Keratinocyte (primary cell): ENCODE results near the gene CMTM8. TPM values are rescaled to one million over a fixed set of nuclear protein-coding genes. Genes with fewer than 3 reads are reported as not detected.

Source experiments
- DNase-seq: peaks from one replicate; pipeline ENCODE4 v3.0.0-alpha.2; 2011; ENCODE audit warnings: low read depth, missing footprints, low spot score
- FAIRE-seq: peaks from 2 replicates; lab custom pipeline; 2011; peaks lifted over from hg19 to GRCh38; lab: Jason Lieb, UNC
- H2AFZ ChIP-seq: 2 replicates; pipeline ENCODE4 v1.6.0; 2012; ENCODE audit warnings: low read length, control low read depth, inconsistent platforms; ENCODE audit not compliant: control insufficient read depth
- H3K27ac ChIP-seq: 2 replicates; pipeline ENCODE4 v1.5.1; 2011; ENCODE audit warnings: low read length; ENCODE audit not compliant: control insufficient read depth, insufficient read depth
- H3K27me3 ChIP-seq: 3 replicates; pipeline ENCODE4 v1.6.0; 2011; ENCODE audit warnings: low read length; ENCODE audit not compliant: control insufficient read depth, insufficient read depth; ENCODE audit errors: extremely low read depth
- H3K36me3 ChIP-seq, 2 experiments: 2 replicates in 1 of 2; 3 replicates in 1 of 2; pipeline ENCODE4 v1.5.1; 2011; ENCODE audit warnings: low read length in 2 of 2, mild to moderate bottlenecking in 1 of 2; ENCODE audit not compliant: control insufficient read depth in 2 of 2, insufficient read depth in 2 of 2; ENCODE audit errors: extremely low read depth in 1 of 2
- H3K4me1 ChIP-seq: 3 replicates; pipeline ENCODE4 v1.5.1; 2011; ENCODE audit warnings: low read length; ENCODE audit not compliant: control insufficient read depth, insufficient read depth; ENCODE audit errors: extremely low read depth
- H3K4me2 ChIP-seq: 3 replicates; pipeline ENCODE4 v1.6.0; 2011; ENCODE audit warnings: low read depth, low read length; ENCODE audit not compliant: control insufficient read depth, insufficient read depth; ENCODE audit errors: extremely low read depth
- H3K4me3 ChIP-seq, 3 experiments: fragments of 200-600 bp in 1 of 3; sonication (generic) in 1 of 3; 2 replicates in 2 of 3; 3 replicates in 1 of 3; pipeline ENCODE4 v1.5.1; 2011 to 2016; ENCODE audit warnings: low read length in 3 of 3, mild to moderate bottlenecking in 3 of 3, control low read depth in 2 of 3, inconsistent platforms in 1 of 3, low read depth in 1 of 3, mixed read lengths in 1 of 3, mixed run types in 1 of 3, moderate library complexity in 1 of 3; ENCODE audit not compliant: control insufficient read depth in 2 of 3, insufficient read depth in 2 of 3; ENCODE audit errors: extremely low read depth in 1 of 3
- H3K79me2 ChIP-seq: 2 replicates; pipeline ENCODE4 v1.6.0; 2012; ENCODE audit warnings: low read length; ENCODE audit not compliant: control insufficient read depth, insufficient read depth
- H3K9ac ChIP-seq: 3 replicates; pipeline ENCODE4 v1.6.0; 2011; ENCODE audit warnings: low read length; ENCODE audit not compliant: control insufficient read depth, insufficient read depth; ENCODE audit errors: extremely low read depth
- H3K9me1 ChIP-seq: 3 replicates; pipeline ENCODE4 v1.6.0; 2011; ENCODE audit warnings: low read length; ENCODE audit not compliant: control insufficient read depth, insufficient read depth; ENCODE audit errors: extremely low read depth
- H3K9me3 ChIP-seq: 2 replicates; pipeline ENCODE4 v1.5.1; 2012; ENCODE audit warnings: low read depth, low read length; ENCODE audit not compliant: control insufficient read depth
- H4K20me1 ChIP-seq: 3 replicates; pipeline ENCODE4 v1.6.0; 2011; ENCODE audit warnings: low read length; ENCODE audit not compliant: control insufficient read depth, insufficient read depth; ENCODE audit errors: extremely low read depth
- CTCF ChIP-seq, 3 experiments: IDR thresholded peaks in 1 of 3; conservative IDR thresholded peaks in 1 of 3; optimal IDR thresholded peaks in 1 of 3; 2 replicates in 2 of 3; 3 replicates in 1 of 3; pipeline versions ENCODE3 to v1.5.1; 2011; ENCODE audit warnings: low read length in 3 of 3, mild to moderate bottlenecking in 3 of 3, moderate library complexity in 2 of 3, control low read depth in 1 of 3, inconsistent platforms in 1 of 3; ENCODE audit not compliant: insufficient read depth in 2 of 3; ENCODE audit errors: extremely low read depth in 1 of 3
- EZH2 ChIP-seq: IDR thresholded peaks from one replicate; pipeline ENCODE4 v1.6.1; 2012; ENCODE audit warnings: inconsistent platforms, mild to moderate bottlenecking, low read length, moderate library complexity
- dilution Hi-C: fragments of 300-500 bp; cut with MboI; formaldehyde crosslinking; loops from one replicate; pipeline ENCODE4 v1.7.0; 2020; ENCODE audit warnings: low sequenced_read_pairs; ENCODE audit not compliant: extremely low pct_ligation_motif_present
- polyA plus RNA-seq, 5 experiments: library from polyadenylated mRNA; depleted of rRNA in 3 of 5; stranded (reverse) in 3 of 5; stranded (forward) in 1 of 5; unstranded in 1 of 5; fragments of >200 nt; gene quantifications; 1 replicate in 1 of 5; 2 replicates in 3 of 5; 3 replicates in 1 of 5; pipeline versions ENCODE4 v1.2.1 to v1.2.3, GENCODE V29; 2011 to 2012; ENCODE audit warnings: missing spikeins in 2 of 5, low read depth in 1 of 5, low replicate concordance in 1 of 5

Gene CMTM8
- polyA plus RNA-seq, 1 donor (not counting 4 experiments of a cell fraction or from before 2014, with no cell fraction given), result 1.6 TPM

GRCh38 chr3:32355751-32356291 is 117.3 kb downstream of the CMTM8 start:
- H3K9me3 ChIP-seq, result no peaks in the 10 kb centered on the region
- FAIRE-seq, result no peak
- no peak overlapping the region for H3K27ac ChIP-seq

GRCh38 chr3:32359766-32360492 is 121.4 kb downstream of the CMTM8 start:
- Histone ChIP-seq H3K9ac (no peak overlapping the region), H3K4me1 (peaks cover 7% of the 10 kb centered on the region), H3K4me3 (no peak overlapping the region), H3K27ac (no peak overlapping the region), H3K79me2 (no peaks in the 10 kb centered on the region), H3K36me3 (no peaks in the 10 kb centered on the region), H3K4me2 (no peak overlapping the region), H2AFZ (no peak overlapping the region), H4K20me1 (no peaks in the 10 kb centered on the region), H3K9me3 (no peaks in the 10 kb centered on the region), H3K27me3 (no peaks in the 10 kb centered on the region), H3K9me1 (no peaks in the 10 kb centered on the region)
- FAIRE-seq (no peak), DNase-seq (no peak)
- TF ChIP-seq CTCF (optimal IDR thresholded peaks at IDR 0.05 in 1 of 3, IDR thresholded peaks at IDR 0.05 in 1 of 3, conservative IDR thresholded peaks at IDR 0.05 in 1 of 3; ENCODE audit: extremely low read depth in 1 of 3, insufficient read depth in 2 of 3, low read length in 3 of 3) (no peak), EZH2 (no peak)
- dilution Hi-C loops, result no loop called here

More at GRCh38 chr3:32355751-32356291, 117.3 kb downstream of the CMTM8 start:
- dilution Hi-C loops, result no loop called here
- TF ChIP-seq CTCF (optimal IDR thresholded peaks at IDR 0.05 in 1 of 3, IDR thresholded peaks at IDR 0.05 in 1 of 3, conservative IDR thresholded peaks at IDR 0.05 in 1 of 3; ENCODE audit: extremely low read depth in 1 of 3, insufficient read depth in 2 of 3, low read length in 3 of 3) (no peak), EZH2 (no peak)
- H3K36me3 ChIP-seq, result no peaks in the 10 kb centered on the region
- H2AFZ ChIP-seq, result no peak overlapping the region
- DNase-seq, result no peak
- H4K20me1 ChIP-seq, result no peaks in the 10 kb centered on the region
- no peaks in the 10 kb centered on the region for H3K9me1 ChIP-seq
- no peaks in the 10 kb centered on the region for H3K79me2 ChIP-seq
- H3K9ac ChIP-seq, result no peak overlapping the region
- H3K4me1 ChIP-seq, result peaks cover 7% of the 10 kb centered on the region
- H3K27me3 ChIP-seq, result no peaks in the 10 kb centered on the region
- no peak overlapping the region for H3K4me3 ChIP-seq
- no peak overlapping the region for H3K4me2 ChIP-seq
